Measurements from ENCODE around the gene MRPL18. TPM values are rescaled to one million over a fixed set of nuclear protein-coding genes. Genes with fewer than 3 reads are reported as not detected.

MRPL18 gene
- total and polyA plus RNA-seq, 3 experiments from 2014 or later: 101 to 130 (median 129) TPM

GRCh38 chr6:159831373-159831679, 41.1 kb downstream of the MRPL18 start:
- no peak for DNase-seq
- H3K27me3 ChIP-seq (ENCODE audit: insufficient read depth, low read length, poor library complexity, severe bottlenecking): no peaks in the 10 kb centered on the region
- Mint-ChIP-seq H3K27me3 (peaks cover 0 to 3% of the 10 kb centered on the region in 2 donors), H3K4me1 (peaks cover 0 to 22% (median 6%) of the 10 kb centered on the region in 3 donors), H3K27ac (peak overlapping the region in 1 of 8 donors; percentile 20), H3K4me3 (no peak overlapping the region), H3K36me3 (no peaks in the 10 kb centered on the region), H3K9me3 (no peaks in the 10 kb centered on the region)
- H3K27ac ChIP-seq (ENCODE audit: low read depth, low read length): no peak overlapping the region
- POLR2A ChIA-PET: no interaction called here
- CTCF ChIA-PET: no interaction called here
- no peaks in the 10 kb centered on the region for H3K9me3 ChIP-seq (ENCODE audit: low read length)
- H3K4me3 ChIP-seq (ENCODE audit: low read length): no peak overlapping the region
- no peaks in the 10 kb centered on the region for H3K36me3 ChIP-seq (ENCODE audit: insufficient read depth, low read length)
- peaks cover 17% of the 10 kb centered on the region for H3K4me1 ChIP-seq (ENCODE audit: insufficient read depth, low read length)

- Histone ChIP-seq H3K4me1 (ENCODE audit: insufficient read depth, low read length) (peaks cover 17% of the 10 kb centered on the region), H3K27me3 (ENCODE audit: insufficient read depth, low read length, poor library complexity, severe bottlenecking) (no peaks in the 10 kb centered on the region), H3K4me3 (ENCODE audit: low read length) (no peak overlapping the region), H3K36me3 (ENCODE audit: insufficient read depth, low read length) (no peaks in the 10 kb centered on the region), H3K9me3 (ENCODE audit: low read length) (no peaks in the 10 kb centered on the region), H3K27ac (ENCODE audit: low read depth, low read length) (no peak overlapping the region)
- Mint-ChIP-seq H3K4me1 (peaks cover 0 to 22% (median 6%) of the 10 kb centered on the region in 3 donors), H3K27me3 (peaks cover 5 to 7% of the 10 kb centered on the region in 2 donors), H3K36me3 (no peaks in the 10 kb centered on the region), H3K4me3 (no peak overlapping the region), H3K9me3 (no peaks in the 10 kb centered on the region), H3K27ac (no peak overlapping the region)
- ChIA-PET POLR2A (no interaction called here), CTCF (interaction anchor here (0.9 kb wide), 1 partner anchor 13 kb away, joined by 3 read pairs; no protein-coding TSS in a partner anchor)
- no peak for DNase-seq
Measured at GRCh38 chr6:159832946-159833345, 42.7 kb downstream of the MRPL18 start.

- ChIA-PET POLR2A (no interaction called here), CTCF (interaction anchor here (0.9 kb wide), 1 partner anchor 13 kb away, joined by 3 read pairs; no protein-coding TSS in a partner anchor)
- Histone ChIP-seq H3K36me3 (ENCODE audit: insufficient read depth, low read length) (no peaks in the 10 kb centered on the region), H3K4me1 (ENCODE audit: insufficient read depth, low read length) (peaks cover 17% of the 10 kb centered on the region), H3K27me3 (ENCODE audit: insufficient read depth, low read length, poor library complexity, severe bottlenecking) (no peaks in the 10 kb centered on the region), H3K4me3 (ENCODE audit: low read length) (no peak overlapping the region), H3K27ac (ENCODE audit: low read depth, low read length) (no peak overlapping the region), H3K9me3 (ENCODE audit: low read length) (no peaks in the 10 kb centered on the region)
- no peak overlapping the region for H3K4me3 Mint-ChIP-seq
- no peak overlapping the region for H3K27ac Mint-ChIP-seq
- H3K36me3 Mint-ChIP-seq: no peaks in the 10 kb centered on the region
- peaks cover 5 to 10% of the 10 kb centered on the region in 2 donors for H3K27me3 Mint-ChIP-seq
- H3K9me3 Mint-ChIP-seq: no peaks in the 10 kb centered on the region
- peaks cover 0 to 22% (median 6%) of the 10 kb centered on the region in 3 donors for H3K4me1 Mint-ChIP-seq
- DNase-seq: no peak
Measured at GRCh38 chr6:159833556-159833955, 43.3 kb downstream of the MRPL18 start.

- no peaks in the 10 kb centered on the region for H3K9me3 Mint-ChIP-seq
- Histone ChIP-seq H3K4me3 (ENCODE audit: low read length) (no peak overlapping the region), H3K9me3 (ENCODE audit: low read length) (no peaks in the 10 kb centered on the region), H3K27me3 (ENCODE audit: insufficient read depth, low read length, poor library complexity, severe bottlenecking) (no peaks in the 10 kb centered on the region), H3K4me1 (ENCODE audit: insufficient read depth, low read length) (peaks cover 17% of the 10 kb centered on the region), H3K27ac (ENCODE audit: low read depth, low read length) (no peak overlapping the region), H3K36me3 (ENCODE audit: insufficient read depth, low read length) (no peaks in the 10 kb centered on the region)
- H3K36me3 Mint-ChIP-seq: no peaks in the 10 kb centered on the region
- peaks cover 0 to 22% (median 6%) of the 10 kb centered on the region in 3 donors for H3K4me1 Mint-ChIP-seq
- H3K4me3 Mint-ChIP-seq: no peak overlapping the region
- H3K27me3 Mint-ChIP-seq: peaks cover 5 to 10% of the 10 kb centered on the region in 2 donors
- ChIA-PET CTCF (no interaction called here), POLR2A (no interaction called here)
- no peak for DNase-seq
- peak overlapping the region in 1 of 8 donors; percentile 70 for H3K27ac Mint-ChIP-seq
Measured at GRCh38 chr6:159833997-159834603, 43.8 kb downstream of the MRPL18 start.

- Histone ChIP-seq H3K36me3 (ENCODE audit: insufficient read depth, low read length) (no peaks in the 10 kb centered on the region), H3K27ac (ENCODE audit: low read depth, low read length) (no peak overlapping the region), H3K27me3 (ENCODE audit: insufficient read depth, low read length, poor library complexity, severe bottlenecking) (no peaks in the 10 kb centered on the region), H3K4me1 (ENCODE audit: insufficient read depth, low read length) (peaks cover 17% of the 10 kb centered on the region), H3K4me3 (ENCODE audit: low read length) (no peak overlapping the region), H3K9me3 (ENCODE audit: low read length) (no peaks in the 10 kb centered on the region)
- no peak for DNase-seq
- Mint-ChIP-seq H3K27ac (no peak overlapping the region), H3K27me3 (peaks cover 5 to 27% of the 10 kb centered on the region in 2 donors), H3K4me1 (peaks cover 0 to 19% (median 6%) of the 10 kb centered on the region in 3 donors), H3K36me3 (no peaks in the 10 kb centered on the region), H3K4me3 (no peak overlapping the region), H3K9me3 (no peaks in the 10 kb centered on the region)
- CTCF ChIA-PET: no interaction called here
- POLR2A ChIA-PET: no interaction called here
Measured at GRCh38 chr6:159836718-159837490, 46.6 kb downstream of the MRPL18 start.

GRCh38 chr6:159837511-159837910, 47.2 kb downstream of the MRPL18 start:
- Histone ChIP-seq H3K4me3 (ENCODE audit: low read length) (no peak overlapping the region), H3K27me3 (ENCODE audit: insufficient read depth, low read length, poor library complexity, severe bottlenecking) (no peaks in the 10 kb centered on the region), H3K9me3 (ENCODE audit: low read length) (no peaks in the 10 kb centered on the region), H3K36me3 (ENCODE audit: insufficient read depth, low read length) (no peaks in the 10 kb centered on the region), H3K4me1 (ENCODE audit: insufficient read depth, low read length) (peaks cover 17% of the 10 kb centered on the region), H3K27ac (ENCODE audit: low read depth, low read length) (no peak overlapping the region)
- H3K4me3 Mint-ChIP-seq: no peak overlapping the region
- no peak for DNase-seq
- ChIA-PET POLR2A (no interaction called here), CTCF (no interaction called here)
- no peaks in the 10 kb centered on the region for H3K9me3 Mint-ChIP-seq
- H3K4me1 Mint-ChIP-seq: peaks cover 0 to 19% (median 6%) of the 10 kb centered on the region in 3 donors
- H3K27ac Mint-ChIP-seq: peak overlapping the region in 1 of 8 donors; percentile 11
- H3K36me3 Mint-ChIP-seq: no peaks in the 10 kb centered on the region
- H3K27me3 Mint-ChIP-seq: peaks cover 5 to 29% of the 10 kb centered on the region in 2 donors

GRCh38 chr6:159838020-159838744, 47.9 kb downstream of the MRPL18 start:
- peaks cover 0 to 16% (median 6%) of the 10 kb centered on the region in 3 donors for H3K4me1 Mint-ChIP-seq
- peaks cover 15% of the 10 kb centered on the region for H3K4me1 ChIP-seq (ENCODE audit: insufficient read depth, low read length)
- no peaks in the 10 kb centered on the region for H3K9me3 ChIP-seq (ENCODE audit: low read length)
- H3K4me3 Mint-ChIP-seq: no peak overlapping the region
- no peak overlapping the region for H3K27ac ChIP-seq (ENCODE audit: low read depth, low read length)
- no peaks in the 10 kb centered on the region for H3K36me3 ChIP-seq (ENCODE audit: insufficient read depth, low read length)
- H3K9me3 Mint-ChIP-seq: no peaks in the 10 kb centered on the region
- no peaks in the 10 kb centered on the region for H3K36me3 Mint-ChIP-seq
- ChIA-PET CTCF (no interaction called here), POLR2A (no interaction called here)
- no peak for DNase-seq
- no peaks in the 10 kb centered on the region for H3K27me3 ChIP-seq (ENCODE audit: insufficient read depth, low read length, poor library complexity, severe bottlenecking)
- H3K27me3 Mint-ChIP-seq: peaks cover 5 to 29% of the 10 kb centered on the region in 2 donors
- no peak overlapping the region for H3K4me3 ChIP-seq (ENCODE audit: low read length)
- H3K27ac Mint-ChIP-seq: no peak overlapping the region

GRCh38 chr6:159842035-159842434, 51.8 kb downstream of the MRPL18 start:
- Mint-ChIP-seq H3K27me3 (peaks cover 6 to 28% of the 10 kb centered on the region in 2 donors), H3K27ac (no peak overlapping the region)
- CTCF ChIA-PET: no interaction called here

More at GRCh38 chr6:159842035-159842434, 51.8 kb downstream of the MRPL18 start:
- DNase-seq: no peak
- H3K4me3 ChIP-seq (ENCODE audit: low read length): no peak overlapping the region
- H3K27me3 ChIP-seq (ENCODE audit: insufficient read depth, low read length, poor library complexity, severe bottlenecking): no peaks in the 10 kb centered on the region
- H3K4me1 Mint-ChIP-seq: no peaks in the 10 kb centered on the region
- no peak overlapping the region for H3K27ac ChIP-seq (ENCODE audit: low read depth, low read length)
- no peaks in the 10 kb centered on the region for H3K9me3 ChIP-seq (ENCODE audit: low read length)
- no peaks in the 10 kb centered on the region for H3K36me3 ChIP-seq (ENCODE audit: insufficient read depth, low read length)
- H3K9me3 Mint-ChIP-seq: no peaks in the 10 kb centered on the region
- H3K4me3 Mint-ChIP-seq: no peak overlapping the region
- POLR2A ChIA-PET: no interaction called here
- H3K4me1 ChIP-seq (ENCODE audit: insufficient read depth, low read length): no peaks in the 10 kb centered on the region
- H3K36me3 Mint-ChIP-seq: no peaks in the 10 kb centered on the region

All from CD8-positive, alpha-beta memory T cell (primary cell).